Fibroblast of pulmonary artery (primary cell): ENCODE data around the gene ITPR2.
"Not testable (repeated sequence)": the region's sequence is repeated elsewhere in the genome, so short reads cannot be mapped to it uniquely, and the experiment has no call there.

ENCODE experiments used
- DNase-seq: peaks from one replicate; pipeline ENCODE4 v3.0.0-alpha.2; 2010; ENCODE audit warnings: low read depth
- H3K4me3 ChIP-seq: replicated peaks from 2 replicates; pipeline ENCODE4 v1.5.1; 2011; ENCODE audit warnings: low read depth, mild to moderate bottlenecking, control low read depth, low read length, moderate library complexity
- TF ChIP-seq, protein P1 (sequence below): IDR thresholded peaks from 2 replicates; pipeline ENCODE4 v1.5.1; 2011; ENCODE audit warnings: mild to moderate bottlenecking, control low read depth, low read length, inconsistent platforms; ENCODE audit errors: missing control alignments

Gene ITPR2

DNA sequence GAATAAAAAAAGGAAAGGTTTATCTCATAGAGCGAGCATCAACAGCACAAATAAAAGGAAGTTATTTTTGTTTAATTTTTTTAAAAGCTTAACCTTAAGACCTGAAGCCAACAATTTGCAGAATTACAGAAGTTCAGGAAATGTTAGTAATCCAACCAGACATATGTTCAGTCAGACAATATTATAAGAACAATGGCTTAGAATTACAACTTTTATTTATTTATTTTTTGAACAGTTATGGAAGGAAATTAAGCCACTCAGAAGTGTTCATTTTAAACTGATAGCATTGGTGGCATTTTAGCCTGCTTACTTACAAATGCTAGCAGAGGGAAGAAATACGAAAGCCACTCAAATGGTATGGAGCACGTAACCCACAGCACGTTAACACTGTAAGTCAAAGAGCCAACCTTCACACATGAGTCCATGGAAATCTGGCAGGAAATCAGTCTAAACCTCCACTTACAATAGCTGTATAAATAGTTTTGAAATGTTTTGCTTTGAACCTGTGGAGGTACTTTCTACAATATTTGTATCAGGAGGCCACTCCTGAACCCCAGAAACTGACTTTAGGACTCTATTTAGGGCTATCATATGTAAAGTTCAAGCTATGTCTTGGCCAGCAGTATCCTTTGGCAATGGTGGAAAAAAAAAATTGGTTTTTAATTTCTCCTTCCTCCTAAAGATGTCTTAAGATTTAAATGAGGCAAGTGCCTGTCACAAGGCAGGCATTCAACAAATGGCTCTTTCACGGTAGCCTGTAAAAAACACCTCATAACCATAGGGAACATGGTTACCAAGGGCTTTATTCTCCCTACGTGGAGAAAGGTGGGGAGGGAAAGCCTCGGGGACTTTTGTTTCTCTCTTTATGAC, 102.3 kb downstream of the ITPR2 start:
- no peak for DNase-seq
- no peak overlapping the region for H3K4me3 ChIP-seq
- TF ChIP-seq, protein P1, sequence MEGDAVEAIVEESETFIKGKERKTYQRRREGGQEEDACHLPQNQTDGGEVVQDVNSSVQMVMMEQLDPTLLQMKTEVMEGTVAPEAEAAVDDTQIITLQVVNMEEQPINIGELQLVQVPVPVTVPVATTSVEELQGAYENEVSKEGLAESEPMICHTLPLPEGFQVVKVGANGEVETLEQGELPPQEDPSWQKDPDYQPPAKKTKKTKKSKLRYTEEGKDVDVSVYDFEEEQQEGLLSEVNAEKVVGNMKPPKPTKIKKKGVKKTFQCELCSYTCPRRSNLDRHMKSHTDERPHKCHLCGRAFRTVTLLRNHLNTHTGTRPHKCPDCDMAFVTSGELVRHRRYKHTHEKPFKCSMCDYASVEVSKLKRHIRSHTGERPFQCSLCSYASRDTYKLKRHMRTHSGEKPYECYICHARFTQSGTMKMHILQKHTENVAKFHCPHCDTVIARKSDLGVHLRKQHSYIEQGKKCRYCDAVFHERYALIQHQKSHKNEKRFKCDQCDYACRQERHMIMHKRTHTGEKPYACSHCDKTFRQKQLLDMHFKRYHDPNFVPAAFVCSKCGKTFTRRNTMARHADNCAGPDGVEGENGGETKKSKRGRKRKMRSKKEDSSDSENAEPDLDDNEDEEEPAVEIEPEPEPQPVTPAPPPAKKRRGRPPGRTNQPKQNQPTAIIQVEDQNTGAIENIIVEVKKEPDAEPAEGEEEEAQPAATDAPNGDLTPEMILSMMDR: no peak

DNA sequence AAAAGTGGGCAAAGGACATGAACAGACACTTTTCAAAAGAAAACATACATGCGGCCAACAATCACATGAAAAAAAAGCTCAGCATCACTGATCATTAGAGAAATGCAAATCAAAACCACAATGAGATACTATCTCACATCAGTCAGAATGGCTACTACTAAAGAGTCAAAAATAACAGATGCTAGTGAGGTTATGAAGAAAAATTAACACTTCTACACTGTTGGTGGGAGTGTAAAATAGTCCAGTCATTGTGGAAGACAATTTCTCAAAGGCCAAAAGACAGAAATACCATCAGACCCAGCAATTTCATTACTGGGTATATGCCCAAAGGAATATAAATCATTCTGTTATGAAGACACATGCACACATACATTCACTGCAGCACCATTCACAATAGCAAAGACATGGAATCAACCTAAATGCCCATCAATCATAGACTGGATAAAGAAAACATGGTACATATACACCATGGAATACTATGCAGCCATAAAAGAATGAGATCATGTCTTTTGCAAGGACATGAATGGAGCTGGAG, 103.8 kb downstream of the ITPR2 start:
- DNase-seq, H3K4me3 ChIP-seq: not testable (repeated sequence)

DNA sequence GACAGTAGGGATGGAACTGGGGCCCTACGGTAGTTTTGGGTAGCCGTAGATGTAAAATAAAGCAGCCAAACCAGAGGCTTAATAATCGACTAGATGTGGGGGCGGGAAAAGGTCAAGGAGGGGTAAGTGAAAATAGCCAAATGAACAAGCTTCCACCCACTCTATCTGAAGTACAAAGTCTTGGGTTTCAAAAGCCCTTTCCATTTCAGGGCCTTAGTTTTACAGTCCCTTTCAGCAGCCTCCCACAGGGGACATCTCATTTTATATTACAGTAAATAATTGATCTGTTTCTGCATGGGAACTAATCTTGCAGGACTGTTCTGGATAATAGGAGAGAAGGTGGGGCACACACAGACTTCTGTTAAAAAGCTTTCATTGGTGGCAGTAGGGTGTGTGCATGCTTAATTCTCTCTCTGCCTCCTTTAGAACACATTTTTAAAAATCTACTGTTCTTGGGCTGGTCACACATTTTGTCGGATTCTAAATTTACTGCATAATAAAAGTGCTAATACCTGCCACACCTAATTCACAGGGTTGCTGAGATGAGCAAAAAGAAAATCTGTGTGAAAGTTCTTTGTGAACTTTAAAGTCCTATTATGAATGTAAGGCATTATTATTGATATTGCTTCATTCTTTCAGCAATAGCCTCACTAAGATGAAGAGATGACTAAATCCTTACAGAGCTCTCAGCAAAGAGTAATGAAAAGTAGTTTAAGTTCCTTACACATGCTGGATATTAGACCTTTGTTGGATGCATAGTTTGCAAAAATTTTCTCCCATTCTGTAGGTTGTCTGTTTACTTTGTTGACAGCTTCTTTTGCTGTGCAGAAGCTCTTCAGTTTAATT, 104.6 kb downstream of the ITPR2 start:
- no peak overlapping the region for H3K4me3 ChIP-seq
- DNase-seq: no peak
- TF ChIP-seq, protein P1: no peak

DNA sequence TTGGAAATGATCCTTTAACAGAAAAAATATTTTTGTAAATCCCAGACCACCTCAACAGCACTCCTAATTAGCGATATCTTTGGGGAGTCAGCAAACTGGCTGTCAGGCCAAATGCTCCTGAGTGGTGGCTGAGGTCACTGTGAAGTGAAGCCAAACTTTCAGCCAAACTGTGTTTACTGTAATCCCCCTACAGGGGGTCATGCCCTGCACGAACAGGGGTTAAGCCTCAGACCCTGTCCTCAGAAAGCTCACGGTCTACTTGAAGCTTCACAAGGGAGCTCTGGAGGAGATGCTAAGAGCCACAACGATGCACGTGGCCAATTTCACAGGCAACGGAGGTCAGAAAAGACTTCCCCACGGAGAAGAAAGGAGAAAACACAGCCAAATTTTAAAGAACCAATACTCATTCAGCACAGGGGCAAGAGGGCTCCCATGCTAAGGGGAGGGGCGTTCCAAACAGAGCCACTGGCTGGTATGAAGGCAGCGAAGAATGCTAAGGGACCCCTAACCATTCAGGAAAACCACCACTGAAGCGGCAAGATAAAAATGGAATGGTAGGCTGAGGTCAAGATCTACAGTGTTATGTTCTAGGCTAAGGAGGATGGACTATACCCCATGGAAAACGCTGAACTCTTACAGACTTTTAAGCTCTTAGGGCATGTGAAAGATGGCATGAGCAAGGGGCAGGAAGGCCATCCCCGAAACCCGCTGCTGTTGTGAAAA, 105.4 kb downstream of the ITPR2 start:
- no peak for DNase-seq
- no peak overlapping the region for H3K4me3 ChIP-seq

DNA sequence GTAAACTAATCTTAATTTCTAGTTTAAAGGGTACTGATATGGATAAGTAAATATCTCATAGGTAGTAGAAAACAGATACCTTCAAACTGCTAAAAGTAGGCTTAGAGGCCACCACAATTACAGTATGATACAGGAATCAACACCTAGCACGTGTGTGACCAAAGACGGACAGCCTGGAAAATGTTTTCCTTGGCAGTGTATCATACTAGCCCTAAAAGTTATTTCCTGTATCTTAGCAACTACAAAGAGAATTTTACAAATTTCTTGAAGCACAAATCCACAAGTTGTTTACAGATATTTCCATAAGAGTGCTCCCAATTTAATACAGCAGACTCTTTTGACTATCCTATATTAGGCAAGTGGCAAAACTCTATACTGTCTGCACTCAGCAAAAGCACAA, 106.0 kb downstream of the ITPR2 start:
- TF ChIP-seq, protein P1: no peak

More for the DNA sequence above, 105.4 kb downstream of the ITPR2 start:
- TF ChIP-seq, protein P1: no peak

DNA sequence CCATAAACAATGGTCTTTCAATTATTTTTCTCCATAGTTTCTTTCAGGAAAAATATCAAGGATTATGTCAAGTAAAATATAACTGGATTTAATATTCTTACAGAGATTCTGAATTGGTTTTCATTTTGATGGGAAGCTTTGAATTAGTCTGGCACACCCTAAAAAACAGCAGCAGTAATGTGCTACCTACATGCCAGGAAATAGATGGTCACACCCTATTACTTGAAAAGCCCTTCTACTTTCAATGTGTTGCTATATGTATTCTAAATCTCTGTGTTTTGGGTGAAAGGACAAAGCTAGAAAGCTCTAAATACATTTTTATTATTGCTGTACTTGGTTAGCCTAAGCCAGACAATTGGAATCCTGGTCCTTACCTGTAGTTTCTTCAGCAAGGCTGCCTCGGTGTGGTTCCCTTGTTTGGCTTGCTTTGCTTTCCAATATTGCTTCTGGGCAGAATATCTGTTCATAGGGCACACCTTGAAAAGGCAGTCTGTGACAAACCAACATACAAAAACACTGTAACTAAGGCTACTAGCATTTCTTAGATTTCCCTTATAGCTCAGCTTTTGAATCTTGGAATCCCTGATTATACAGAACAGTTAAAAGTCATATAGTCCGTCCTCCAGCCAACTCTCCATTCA, 107.6 kb downstream of the ITPR2 start:
- H3K4me3 ChIP-seq: no peak overlapping the region
- TF ChIP-seq, protein P1: no peak
- no peak for DNase-seq

More for the DNA sequence above, 106.0 kb downstream of the ITPR2 start:
- H3K4me3 ChIP-seq: no peak overlapping the region
- no peak for DNase-seq
